GM19240 (cell line): ENCODE data around the gene EEPD1.
"Not testable (repeated sequence)": the region's sequence is repeated elsewhere in the genome, so short reads cannot be mapped to it uniquely, and the experiment has no call there.

Experiments
- DNase-seq: peaks from one replicate; pipeline ENCODE4 v3.0.0; 2011; ENCODE audit warnings: low spot score; ENCODE audit not compliant: insufficient read length

Gene EEPD1

DNA sequence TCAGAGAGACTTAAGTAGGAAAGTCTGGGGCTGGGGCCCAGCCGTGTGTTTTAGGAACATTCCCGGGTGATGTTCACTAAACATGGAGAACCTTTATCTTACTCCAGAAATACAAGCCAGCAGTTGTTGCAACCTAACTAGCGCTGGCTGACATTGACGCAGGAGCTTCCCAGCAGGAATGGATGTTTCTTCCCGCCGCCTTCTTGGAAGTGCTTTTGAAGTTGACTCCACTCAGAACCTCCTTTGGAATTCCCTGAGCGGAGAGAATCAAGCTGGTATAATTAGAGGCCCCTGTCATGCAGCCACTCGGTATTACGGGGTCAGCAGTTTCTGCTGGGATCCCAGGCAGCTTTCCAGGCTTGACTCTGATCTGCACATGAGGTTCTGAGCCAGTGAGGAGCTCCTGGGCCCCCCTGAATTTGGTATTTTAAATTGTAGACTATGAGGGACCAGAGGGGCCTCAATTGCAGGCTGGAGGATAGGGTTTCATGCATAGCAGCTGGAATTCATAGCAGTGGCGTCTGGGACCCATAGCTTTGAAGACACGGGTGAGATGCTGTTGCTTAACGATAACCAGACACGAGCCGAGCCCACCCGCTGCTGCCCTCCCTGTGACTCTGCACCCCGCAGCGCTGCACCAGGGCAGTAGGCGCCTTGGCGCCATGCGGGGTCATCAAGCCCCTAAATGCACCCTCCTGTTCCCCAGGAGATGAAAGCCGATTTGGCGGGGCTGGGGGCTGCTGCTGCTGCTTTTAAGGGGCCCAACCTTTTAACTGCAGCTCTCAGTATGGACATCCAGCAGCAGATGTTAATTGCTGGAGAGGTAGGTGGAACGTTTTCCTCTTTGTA is 61.8 kb downstream of the EEPD1 start:
- DNase-seq: no peak

- no peak for DNase-seq
Observed at GRCh38 chr7:36215457-36215765, 62.4 kb downstream of the EEPD1 start.

GRCh38 chr7:36216063-36216684 is 63.1 kb downstream of the EEPD1 start:
- no peak for DNase-seq

GRCh38 chr7:36217211-36217960 is 64.3 kb downstream of the EEPD1 start:
- DNase-seq: no peak

- no peak for DNase-seq
Observed at GRCh38 chr7:36217961-36218284, 64.9 kb downstream of the EEPD1 start.

- no peak for DNase-seq
Observed at GRCh38 chr7:36219429-36219828, 66.4 kb downstream of the EEPD1 start.

GRCh38 chr7:36223851-36224250 is 70.8 kb downstream of the EEPD1 start:
- no peak for DNase-seq

DNA sequence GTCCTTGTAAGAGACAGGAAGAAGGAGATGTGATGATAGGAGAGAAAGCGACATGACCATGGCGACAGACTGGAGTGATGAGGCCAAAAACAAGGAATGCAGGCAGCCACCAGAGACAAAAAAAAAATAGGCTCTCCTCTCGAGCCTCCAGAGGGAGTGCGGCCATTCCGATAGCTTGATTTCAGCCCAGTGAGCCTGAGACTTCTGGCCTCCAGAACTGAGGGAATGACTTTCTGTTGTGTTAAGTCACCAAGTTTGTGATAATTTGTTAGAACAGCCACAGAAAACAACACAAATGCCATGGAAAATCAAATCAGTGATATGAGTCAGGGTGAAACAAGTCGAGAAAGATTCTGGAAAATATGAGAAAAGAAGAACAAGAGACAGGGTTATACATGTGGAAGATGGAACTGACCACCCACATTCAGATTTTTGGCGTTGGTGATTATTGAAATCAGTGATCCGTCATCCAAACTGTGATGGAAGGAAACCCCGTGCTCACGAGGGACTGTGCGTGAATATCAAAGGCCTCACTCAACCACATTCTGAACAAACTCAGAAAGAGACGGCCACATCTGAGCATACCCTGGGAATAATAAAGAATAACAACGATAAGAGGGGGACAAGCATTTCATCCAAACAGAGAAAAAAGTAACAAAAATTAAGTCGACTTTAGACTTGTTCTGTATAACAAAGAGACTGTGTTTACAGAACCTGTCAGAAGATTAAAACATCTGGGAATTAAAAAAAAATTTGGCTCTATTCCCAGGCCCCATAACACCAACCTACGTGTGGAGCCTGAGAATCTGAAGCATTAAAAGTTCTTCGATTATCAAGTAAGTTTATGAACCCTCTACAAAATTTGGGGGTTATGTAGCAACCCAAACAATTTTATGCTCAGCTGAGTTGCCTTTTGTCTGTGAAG is 72.1 kb downstream of the EEPD1 start:
- no peak for DNase-seq

DNA sequence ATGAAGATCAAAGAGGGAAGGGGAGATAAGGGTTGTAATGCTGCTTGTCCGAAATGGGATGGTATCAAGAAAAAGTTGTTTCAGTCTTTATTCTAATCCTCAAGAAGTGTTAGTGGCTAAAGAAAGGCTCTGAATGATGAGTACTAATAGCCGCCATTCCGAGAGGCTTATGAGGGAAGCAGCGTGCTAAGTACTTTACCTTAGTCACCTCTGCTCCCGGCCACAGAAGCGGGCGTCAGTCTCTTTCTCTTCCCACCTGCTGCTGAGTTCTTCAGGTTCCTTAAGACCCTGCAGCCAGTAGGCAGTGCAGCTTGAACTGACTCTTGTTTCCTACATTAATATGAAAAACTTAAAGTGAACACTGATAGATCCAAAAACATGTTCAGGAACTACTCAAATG is 73.1 kb downstream of the EEPD1 start:
- DNase-seq: no peak

DNA sequence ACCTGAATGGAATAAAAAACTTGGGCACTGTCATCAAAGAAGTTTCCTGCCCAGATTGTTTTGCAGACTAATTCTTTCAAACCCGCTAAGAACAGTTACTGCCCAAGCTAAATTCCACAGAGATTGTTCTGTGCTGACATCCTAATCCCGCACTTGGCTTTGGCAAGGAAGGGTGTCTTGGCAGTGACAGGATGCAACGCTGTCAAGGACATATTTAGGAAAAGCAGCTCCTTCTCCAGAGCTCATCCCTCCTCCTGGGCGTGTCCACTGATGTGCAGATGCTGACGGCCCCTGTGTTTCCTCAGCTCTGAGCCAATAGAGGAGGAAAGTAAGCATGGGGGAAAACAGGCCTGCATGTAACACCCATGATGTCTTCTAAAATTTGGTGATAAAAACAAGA is 74.2 kb downstream of the EEPD1 start:
- DNase-seq: no peak

- no peak for DNase-seq
Observed at GRCh38 chr7:36228039-36228438, 75.0 kb downstream of the EEPD1 start.

DNA sequence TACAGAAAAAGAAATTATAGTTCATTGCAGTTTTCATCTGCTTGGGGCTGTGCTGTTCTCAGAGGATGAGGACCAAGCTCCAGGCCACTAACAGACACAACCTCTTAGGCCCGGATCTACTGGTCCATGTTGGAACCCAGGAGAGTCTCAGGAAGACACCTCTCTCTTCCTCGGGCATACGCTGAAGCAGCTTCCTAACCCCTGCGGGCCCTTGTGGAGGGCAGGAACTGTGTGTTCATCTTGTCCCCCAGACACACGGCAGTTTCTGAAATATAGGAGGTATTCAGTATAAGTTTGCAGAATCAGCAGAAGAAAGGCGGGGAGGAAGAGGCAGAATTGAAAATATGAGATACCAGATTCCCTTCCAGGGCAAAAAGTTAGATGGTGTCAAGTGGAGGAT is 78.4 kb downstream of the EEPD1 start:
- no peak for DNase-seq

- DNase-seq: no peak
Observed at GRCh38 chr7:36232555-36232954, 79.5 kb downstream of the EEPD1 start.

GRCh38 chr7:36232971-36233550 is 80.0 kb downstream of the EEPD1 start:
- no peak for DNase-seq

GRCh38 chr7:36236073-36236472 is 83.0 kb downstream of the EEPD1 start:
- no peak for DNase-seq

DNA sequence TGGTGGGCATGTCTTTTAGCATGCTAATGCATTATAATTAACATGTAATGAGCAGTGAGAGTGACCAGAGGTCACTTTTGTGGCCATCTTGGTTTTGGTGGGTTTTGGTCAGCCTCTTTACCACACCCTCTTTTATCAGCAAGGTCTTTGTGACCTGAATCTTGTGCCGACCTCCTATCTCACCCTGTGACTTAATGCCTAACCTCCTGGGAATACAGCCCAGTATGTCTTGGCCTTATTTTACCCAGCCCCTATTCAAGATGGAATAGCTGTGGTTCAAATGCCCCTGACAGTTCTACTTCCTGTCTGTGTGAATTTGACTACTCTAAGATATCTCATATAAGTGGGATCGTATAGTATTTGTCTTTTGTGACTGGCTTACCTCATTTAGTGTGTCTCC is 85.1 kb downstream of the EEPD1 start:
- DNase-seq: no peak

GRCh38 chr7:36243356-36243755 is 90.3 kb downstream of the EEPD1 start:
- DNase-seq: not testable (repeated sequence)

GRCh38 chr7:36244001-36244400 is 90.9 kb downstream of the EEPD1 start:
- DNase-seq: not testable (repeated sequence)

- no peak for DNase-seq
Observed at GRCh38 chr7:36244429-36244828, 91.4 kb downstream of the EEPD1 start.

DNA sequence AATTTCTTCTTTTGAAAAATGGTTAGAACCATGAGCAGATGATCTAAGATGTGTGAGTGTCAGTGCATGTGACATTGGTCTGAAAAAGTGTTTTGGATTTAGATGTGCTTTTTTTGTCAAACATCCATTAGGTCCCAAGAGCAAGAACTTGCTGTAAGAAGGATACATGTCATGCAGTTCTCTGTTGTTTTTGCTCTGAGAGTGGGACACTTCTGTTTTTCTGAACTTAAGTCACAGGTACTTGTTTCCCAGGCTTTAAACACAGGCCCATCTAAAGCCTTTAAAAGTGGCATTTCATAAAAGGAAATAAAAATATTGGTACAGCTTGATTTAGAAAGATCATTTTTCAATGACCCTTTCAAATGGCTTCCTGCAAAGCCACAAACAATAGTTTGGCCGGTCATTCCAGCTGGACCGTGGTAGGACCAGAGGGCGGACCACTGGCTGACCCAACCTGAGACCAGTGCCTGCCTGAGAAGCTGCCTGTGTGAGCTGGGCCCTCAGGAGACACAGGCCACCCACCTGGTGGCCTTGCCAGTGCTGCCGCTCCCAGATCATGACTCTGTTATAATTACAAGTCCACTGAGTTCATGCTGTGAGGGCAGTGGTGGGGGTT is 92.7 kb downstream of the EEPD1 start:
- DNase-seq: no peak

DNA sequence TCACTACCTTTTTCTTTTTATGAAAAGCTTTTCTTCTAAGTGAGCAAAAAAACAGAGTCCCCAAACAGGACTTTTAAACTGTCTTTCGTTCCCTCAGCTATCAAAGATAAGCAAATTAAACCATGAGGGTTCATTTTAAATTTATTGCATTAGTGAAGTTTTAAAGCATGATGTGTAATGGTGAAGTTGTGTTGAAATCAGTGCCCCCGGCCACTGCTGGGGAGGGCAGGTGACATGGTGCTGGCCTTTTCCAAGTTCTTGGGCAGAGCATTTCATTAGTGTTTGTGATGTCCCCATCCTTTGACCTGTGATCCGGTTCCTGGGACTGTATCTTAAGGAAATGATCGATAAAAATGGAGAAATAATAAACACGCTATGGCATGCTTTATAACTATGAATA is 96.0 kb downstream of the EEPD1 start:
- no peak for DNase-seq
